GM13977 (cell line): ENCODE data around the gene DCAF17.

ENCODE experiments used
- DNase-seq: peaks from one replicate; pipeline ENCODE4 v3.0.0; 2012; ENCODE audit warnings: low spot score
- in situ Hi-C: fragments of 300-500 bp; cut with MboI; formaldehyde crosslinking; loops from one replicate; pipeline ENCODE4 v1.12.0; 2022; ENCODE audit warnings: low sequenced_read_pairs, low pct_unique_long_range_greater_than_20kb, mixed read lengths, inconsistent platforms; ENCODE audit not compliant: unreplicated experiment
- TF ChIP-seq, protein P1 (sequence below): IDR thresholded peaks from 2 replicates; pipeline ENCODE4 v1.5.1; 2012; ENCODE audit warnings: mild to moderate bottlenecking, control low read depth; ENCODE audit not compliant: insufficient read depth; ENCODE audit errors: extremely low read depth, missing control alignments

Gene DCAF17

DNA sequence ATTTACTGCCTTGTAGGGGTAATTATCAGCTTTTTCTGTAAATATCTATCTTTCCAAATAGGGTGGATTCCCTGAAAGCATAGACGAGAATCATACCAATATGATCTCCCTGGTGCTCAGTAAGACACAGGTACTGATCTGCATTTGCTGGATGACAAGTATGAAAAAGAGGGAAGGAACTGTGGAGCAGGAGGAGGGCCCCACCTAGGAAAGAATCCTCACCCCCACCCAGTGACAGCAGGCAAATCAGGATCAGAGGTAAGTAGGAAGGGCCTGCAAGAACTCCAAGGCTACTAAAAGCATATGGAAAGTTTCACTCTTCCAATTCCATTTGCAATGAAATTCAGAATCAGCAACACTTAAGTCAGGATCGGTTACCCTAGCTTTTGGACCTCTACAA is 42.5 kb upstream of the DCAF17 start:
- no peak for DNase-seq
- TF ChIP-seq, protein P1, sequence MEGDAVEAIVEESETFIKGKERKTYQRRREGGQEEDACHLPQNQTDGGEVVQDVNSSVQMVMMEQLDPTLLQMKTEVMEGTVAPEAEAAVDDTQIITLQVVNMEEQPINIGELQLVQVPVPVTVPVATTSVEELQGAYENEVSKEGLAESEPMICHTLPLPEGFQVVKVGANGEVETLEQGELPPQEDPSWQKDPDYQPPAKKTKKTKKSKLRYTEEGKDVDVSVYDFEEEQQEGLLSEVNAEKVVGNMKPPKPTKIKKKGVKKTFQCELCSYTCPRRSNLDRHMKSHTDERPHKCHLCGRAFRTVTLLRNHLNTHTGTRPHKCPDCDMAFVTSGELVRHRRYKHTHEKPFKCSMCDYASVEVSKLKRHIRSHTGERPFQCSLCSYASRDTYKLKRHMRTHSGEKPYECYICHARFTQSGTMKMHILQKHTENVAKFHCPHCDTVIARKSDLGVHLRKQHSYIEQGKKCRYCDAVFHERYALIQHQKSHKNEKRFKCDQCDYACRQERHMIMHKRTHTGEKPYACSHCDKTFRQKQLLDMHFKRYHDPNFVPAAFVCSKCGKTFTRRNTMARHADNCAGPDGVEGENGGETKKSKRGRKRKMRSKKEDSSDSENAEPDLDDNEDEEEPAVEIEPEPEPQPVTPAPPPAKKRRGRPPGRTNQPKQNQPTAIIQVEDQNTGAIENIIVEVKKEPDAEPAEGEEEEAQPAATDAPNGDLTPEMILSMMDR = no peak
- in situ Hi-C loops = no loop called here

DNA sequence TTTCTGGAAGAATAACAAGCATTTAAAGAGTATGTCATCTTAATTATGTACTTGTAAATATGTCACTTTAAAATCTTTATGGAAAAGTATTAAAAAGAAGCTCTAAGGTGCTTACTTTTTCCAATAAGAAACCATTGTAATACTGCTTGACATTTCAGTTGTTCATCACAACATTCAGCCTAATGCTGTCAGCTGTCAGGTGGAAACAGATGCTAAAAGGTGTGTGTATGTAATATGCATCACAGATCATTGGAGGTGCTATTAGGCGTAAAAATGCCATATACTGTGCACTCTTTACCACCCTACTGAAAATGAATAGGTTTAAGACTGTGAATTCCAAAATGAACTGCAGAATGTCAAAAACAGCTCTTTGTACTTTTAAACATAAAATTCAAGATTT is 40.5 kb upstream of the DCAF17 start:
- no peak for DNase-seq
- TF ChIP-seq, protein P1 = no peak
- in situ Hi-C loops = no loop called here

GRCh38 chr2:171394164-171394740 is 39.8 kb upstream of the DCAF17 start:
- no peak for DNase-seq
- TF ChIP-seq, protein P1 = no peak
- in situ Hi-C loops = no loop called here

- TF ChIP-seq, protein P1 = no peak
- in situ Hi-C loops = no loop called here
- no peak for DNase-seq
Observed at GRCh38 chr2:171399292-171399691, 34.7 kb upstream of the DCAF17 start.

GRCh38 chr2:171400395-171400794 is 33.6 kb upstream of the DCAF17 start:
- in situ Hi-C loops = no loop called here
- TF ChIP-seq, protein P1 = no peak
- no peak for DNase-seq

- TF ChIP-seq, protein P1 = no peak
- no peak for DNase-seq
- in situ Hi-C loops = no loop called here
Observed at GRCh38 chr2:171401947-171402346, 32.1 kb upstream of the DCAF17 start.
